ENCODE measurements around the gene CMTM8.

- TF ChIP-seq CTCF (conservative IDR thresholded peaks at IDR 0.05 in 1 of 2, IDR thresholded peaks at IDR 0.05 in 1 of 2; ENCODE audit: low read depth in 1 of 2, low read length in 2 of 2) (no peak), EZH2 (IDR thresholded peaks at IDR 0.05; ENCODE audit: low read length, missing control alignments) (no peak)
Observed at GRCh38 chr3:32352563-32352962, 114.1 kb downstream of the CMTM8 start.

Measured in fibroblast of lung (primary cell).